KOPT-K1 (cell line): ENCODE results near the gene SENP1.

Experiments
- H3K27ac ChIP-seq: fragments of 200-600 bp; sonication (generic); 2 replicates; pipeline ENCODE4 v1.5.1; 2016; ENCODE audit warnings: antibody characterized with exemption, mild to moderate bottlenecking, low read depth, low read length; ENCODE audit not compliant: poor library complexity, severe bottlenecking
- H3K36me3 ChIP-seq: fragments of 200-600 bp; sonication (generic); 2 replicates; pipeline ENCODE4 v1.5.1; 2017; ENCODE audit warnings: antibody characterized with exemption, mild to moderate bottlenecking, low read length, moderate library complexity; ENCODE audit not compliant: insufficient read depth
- H3K9me3 ChIP-seq: fragments of 200-600 bp; sonication (generic); 2 replicates; pipeline ENCODE4 v1.5.1; 2017; ENCODE audit warnings: antibody characterized with exemption, low read length, mild to moderate bottlenecking; ENCODE audit not compliant: insufficient read depth, poor library complexity, severe bottlenecking

SENP1 gene

DNA sequence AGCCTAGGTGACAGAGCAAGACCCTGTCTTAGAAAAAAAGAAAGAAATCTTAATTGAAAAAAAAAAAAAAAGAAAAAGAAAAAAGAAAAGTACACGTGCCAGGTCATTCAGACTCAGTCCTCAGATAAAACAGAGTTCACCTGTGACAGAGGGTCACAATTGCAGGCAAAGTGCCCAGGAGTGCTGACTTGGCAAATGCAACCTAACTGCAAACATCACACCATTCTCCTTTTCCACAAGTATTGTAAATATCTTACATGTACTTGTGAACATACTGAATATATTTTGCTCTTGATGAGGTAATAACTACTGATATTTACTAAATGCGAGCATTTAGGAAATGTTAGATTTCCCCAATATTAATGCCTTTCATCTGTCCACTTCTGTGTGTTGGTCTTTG lies 92.6 kb downstream of the SENP1 start:
- H3K9me3 ChIP-seq: no peaks in the 10 kb centered on the region
- no peaks in the 10 kb centered on the region for H3K36me3 ChIP-seq
- H3K27ac ChIP-seq: no peak overlapping the region

DNA sequence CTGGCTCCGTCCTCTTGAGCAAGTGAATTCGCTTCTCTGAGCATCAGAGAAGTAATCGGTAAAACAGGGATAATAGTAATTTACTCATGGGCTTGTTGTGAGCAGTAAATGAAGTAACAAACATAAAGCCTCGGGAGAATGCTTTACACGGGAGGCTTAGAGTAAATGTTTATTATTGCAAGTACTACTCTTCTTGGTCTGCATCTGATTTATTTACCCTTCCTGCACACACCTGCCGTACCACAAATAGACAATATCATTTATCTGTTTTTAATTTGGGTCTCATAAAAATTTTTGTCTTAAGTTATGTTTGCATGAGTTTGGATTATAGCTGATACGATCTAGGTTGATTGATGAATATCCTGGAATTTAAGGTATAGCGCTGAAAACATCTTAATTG lies 93.8 kb downstream of the SENP1 start:
- no peaks in the 10 kb centered on the region for H3K36me3 ChIP-seq
- H3K9me3 ChIP-seq: no peaks in the 10 kb centered on the region
- no peak overlapping the region for H3K27ac ChIP-seq

GRCh38 chr12:48010366-48010970 lies 95.4 kb downstream of the SENP1 start:
- Histone ChIP-seq H3K27ac (no peak overlapping the region), H3K36me3 (no peaks in the 10 kb centered on the region), H3K9me3 (no peaks in the 10 kb centered on the region)

GRCh38 chr12:48009471-48009870 lies 96.4 kb downstream of the SENP1 start:
- Histone ChIP-seq H3K27ac (no peak overlapping the region), H3K9me3 (peaks cover 7% of the 10 kb centered on the region), H3K36me3 (no peaks in the 10 kb centered on the region)

GRCh38 chr12:48008950-48009349 lies 96.9 kb downstream of the SENP1 start:
- Histone ChIP-seq H3K9me3 (peaks cover 12% of the 10 kb centered on the region), H3K36me3 (no peaks in the 10 kb centered on the region), H3K27ac (no peak overlapping the region)

GRCh38 chr12:48008349-48008748 lies 97.5 kb downstream of the SENP1 start:
- Histone ChIP-seq H3K9me3 (peaks cover 18% of the 10 kb centered on the region), H3K36me3 (no peaks in the 10 kb centered on the region), H3K27ac (no peak overlapping the region)

GRCh38 chr12:48007206-48007605 lies 98.7 kb downstream of the SENP1 start:
- H3K36me3 ChIP-seq: no peaks in the 10 kb centered on the region
- peaks cover 30% of the 10 kb centered on the region for H3K9me3 ChIP-seq
- no peak overlapping the region for H3K27ac ChIP-seq

- no peak overlapping the region for H3K27ac ChIP-seq
- no peaks in the 10 kb centered on the region for H3K36me3 ChIP-seq
- peaks cover 30% of the 10 kb centered on the region for H3K9me3 ChIP-seq
Observed at GRCh38 chr12:48005750-48006021, 100.2 kb downstream of the SENP1 start.

- Histone ChIP-seq H3K36me3 (no peaks in the 10 kb centered on the region), H3K27ac (no peak overlapping the region), H3K9me3 (peaks cover 30% of the 10 kb centered on the region)
Observed at GRCh38 chr12:48005001-48005749, 100.7 kb downstream of the SENP1 start.

DNA sequence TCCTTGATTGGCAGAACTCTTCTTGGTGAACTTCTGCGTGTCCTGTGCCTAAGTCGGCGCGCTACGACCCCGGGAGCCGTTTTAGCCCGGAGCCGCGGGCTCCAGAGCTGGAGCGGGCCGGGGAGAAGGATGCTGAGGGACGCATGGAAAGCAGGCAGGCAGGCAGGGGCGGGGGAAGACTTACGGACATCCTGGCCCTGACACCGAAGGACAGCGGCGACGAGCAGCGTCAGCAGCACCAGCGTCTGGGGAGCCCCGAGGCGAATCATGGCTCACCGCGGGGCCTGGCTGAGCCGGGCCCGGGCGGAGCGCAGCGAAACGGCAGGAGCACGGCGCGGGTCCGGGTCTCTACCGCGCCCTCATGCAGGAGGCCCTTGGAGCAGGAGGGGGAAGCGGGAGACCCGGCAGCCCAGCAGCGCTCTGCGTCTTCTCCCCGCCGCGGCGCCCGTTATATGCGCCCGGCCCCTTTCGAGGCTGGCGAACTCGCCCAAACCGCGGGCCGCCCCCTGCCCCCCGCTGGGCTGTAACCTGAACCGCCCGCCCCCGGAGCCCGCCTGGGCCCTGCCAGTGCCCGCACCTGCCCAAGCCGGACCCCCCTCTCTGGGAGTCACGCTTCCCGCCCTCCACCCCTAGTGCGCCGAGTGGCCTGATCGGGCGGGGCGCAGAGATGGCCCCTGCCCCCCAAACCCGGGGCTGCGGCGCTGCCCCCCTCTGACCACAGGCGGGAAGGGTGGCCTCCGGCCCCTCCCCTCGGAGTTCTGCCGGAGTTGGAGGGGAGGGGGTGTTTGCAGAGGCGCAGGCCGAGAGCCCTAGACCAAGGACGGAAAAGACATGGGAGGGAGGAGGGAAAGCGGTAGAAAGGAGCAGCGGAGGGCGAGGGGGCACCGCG lies 101.6 kb downstream of the SENP1 start, which contains the start of gene COL2A1:
Gene COL2A1 (minus strand): TSS at position 424 of the 889 bp plus-strand sequence. CDS start 155 bp downstream, at position 269.
- Histone ChIP-seq H3K36me3 (no peaks in the 10 kb centered on the region), H3K27ac (no peak within 1 kb of the TSS), H3K9me3 (peaks cover 30% of the 10 kb centered on the region)

- H3K36me3 ChIP-seq: no peaks in the 10 kb centered on the region
- H3K9me3 ChIP-seq: peaks cover 30% of the 10 kb centered on the region
- no peak overlapping the region for H3K27ac ChIP-seq
Observed at GRCh38 chr12:48003226-48004052, 102.4 kb downstream of the SENP1 start.

- no peaks in the 10 kb centered on the region for H3K36me3 ChIP-seq
- no peak overlapping the region for H3K27ac ChIP-seq
- peaks cover 30% of the 10 kb centered on the region for H3K9me3 ChIP-seq
Observed at GRCh38 chr12:48002773-48003218, 103.1 kb downstream of the SENP1 start.

GRCh38 chr12:48002414-48002730 lies 103.5 kb downstream of the SENP1 start:
- H3K27ac ChIP-seq: no peak overlapping the region
- H3K36me3 ChIP-seq: no peaks in the 10 kb centered on the region
- peaks cover 30% of the 10 kb centered on the region for H3K9me3 ChIP-seq

DNA sequence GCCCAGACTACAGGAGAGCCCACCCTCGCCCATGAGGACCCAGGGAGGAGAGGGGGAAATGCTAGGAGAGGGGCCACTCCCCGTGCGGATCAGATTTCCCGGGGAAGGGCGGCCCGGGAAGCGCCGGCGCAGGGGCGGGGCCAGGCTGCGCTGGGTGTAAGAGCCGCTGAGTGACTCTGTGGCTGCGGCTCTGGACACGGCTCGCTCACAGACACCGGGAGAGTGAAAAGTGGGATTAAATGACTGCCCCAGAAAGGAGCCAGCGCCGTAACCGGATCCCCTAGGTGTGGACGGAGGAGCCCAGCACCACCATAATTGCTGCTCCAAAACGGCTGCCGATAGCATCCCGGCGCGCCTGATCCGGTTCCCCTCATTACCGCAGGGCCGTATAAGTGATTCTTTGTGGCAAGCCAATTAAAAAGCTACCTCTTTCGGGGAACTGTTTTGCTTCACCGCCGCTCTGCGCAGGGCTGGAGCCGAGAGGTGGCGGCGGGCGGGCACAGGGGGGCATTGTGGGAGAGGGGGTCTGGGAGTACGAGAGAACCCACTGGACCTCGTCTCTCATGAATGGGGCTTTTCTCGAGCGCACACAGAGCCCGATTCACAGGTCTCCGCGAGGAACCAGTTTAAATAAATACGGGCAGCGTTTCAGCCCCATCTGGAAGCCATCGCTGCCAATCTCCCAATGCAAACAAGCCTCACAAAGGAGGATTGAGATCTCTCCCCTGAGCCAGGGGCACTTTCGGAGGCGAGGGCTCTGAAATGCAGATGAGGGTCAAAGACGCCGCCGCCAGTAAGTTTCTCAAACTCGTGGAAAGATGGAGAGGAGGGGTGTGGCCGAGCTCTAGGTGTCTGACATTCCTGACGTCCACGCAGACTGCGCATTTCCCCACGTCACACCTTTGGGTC lies 104.1 kb downstream of the SENP1 start:
- H3K36me3 ChIP-seq: no peaks in the 10 kb centered on the region
- H3K27ac ChIP-seq: no peak overlapping the region
- H3K9me3 ChIP-seq: peaks cover 30% of the 10 kb centered on the region
